GM19455 (cell line): ENCODE results near the gene XYLT1.

Experiments used
- ATAC-seq: cut with Tn5 transposase; IDR thresholded peaks from one replicate; pipeline ENCODE4 v1.9.1; 2021; ENCODE audit not compliant: unreplicated experiment

XYLT1 gene

DNA sequence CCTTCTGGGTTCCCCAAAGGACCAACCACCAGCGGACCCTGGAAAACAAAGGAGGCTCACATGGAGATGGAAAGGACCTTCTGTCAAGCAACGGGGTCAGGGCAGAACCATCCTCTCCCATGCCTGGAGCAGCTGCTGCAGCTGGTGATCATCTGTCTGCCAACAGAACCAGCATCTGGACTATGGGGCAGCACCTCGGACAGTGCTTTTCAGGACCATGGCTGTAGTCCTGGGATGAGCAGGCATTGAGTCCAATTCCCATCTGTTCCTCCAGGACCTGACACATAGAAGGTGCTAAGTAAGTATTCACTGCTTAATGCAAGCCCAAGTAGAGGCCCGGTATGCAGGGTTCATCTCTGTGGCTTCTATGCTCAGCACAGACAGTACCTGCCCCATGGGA, 304.7 kb downstream of the XYLT1 start:
- no peak for ATAC-seq

DNA sequence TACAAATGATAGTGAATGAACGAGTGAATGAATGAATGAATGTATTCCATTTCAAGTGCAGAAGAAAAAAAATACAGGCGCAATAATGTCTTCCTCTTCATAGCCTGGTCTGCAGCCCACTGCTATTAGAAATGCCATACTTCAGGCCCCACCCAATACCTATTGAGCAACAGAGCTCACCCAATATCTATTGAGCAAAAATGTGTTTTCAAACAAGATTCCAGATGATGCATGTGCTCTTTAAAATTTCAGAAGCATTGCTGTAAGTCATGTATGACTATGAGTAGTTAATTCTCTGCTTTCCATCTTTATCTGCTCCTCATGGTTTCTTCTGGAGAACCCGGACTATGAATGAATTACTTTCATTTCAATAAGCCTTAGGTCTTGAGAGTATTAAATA, 308.2 kb downstream of the XYLT1 start:
- no peak for ATAC-seq

DNA sequence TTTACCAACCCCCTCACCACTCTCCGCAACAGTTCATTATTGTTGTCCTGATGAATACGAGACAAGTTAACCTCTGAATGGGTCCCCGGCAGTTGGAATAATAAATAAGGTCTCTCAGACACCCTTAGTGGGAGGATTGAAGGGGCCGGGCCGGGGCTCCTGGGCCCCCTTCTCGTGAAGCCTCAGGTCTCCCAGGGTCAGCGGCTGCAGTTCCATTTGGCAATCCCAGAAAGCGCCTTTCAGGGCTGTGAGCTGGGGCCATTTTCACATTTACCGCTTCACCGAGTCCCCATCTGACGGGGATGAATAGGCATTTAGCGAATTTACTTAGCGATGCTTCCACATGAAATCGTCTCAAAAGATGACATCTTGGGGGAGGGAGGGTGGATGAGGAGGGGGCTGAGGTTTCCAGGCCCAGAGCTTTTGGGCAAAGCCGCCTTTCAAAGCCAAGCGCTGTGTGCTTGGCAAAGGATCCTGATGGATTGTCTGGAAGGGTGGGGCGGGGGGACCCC, 309.8 kb downstream of the XYLT1 start:
- ATAC-seq = no peak

DNA sequence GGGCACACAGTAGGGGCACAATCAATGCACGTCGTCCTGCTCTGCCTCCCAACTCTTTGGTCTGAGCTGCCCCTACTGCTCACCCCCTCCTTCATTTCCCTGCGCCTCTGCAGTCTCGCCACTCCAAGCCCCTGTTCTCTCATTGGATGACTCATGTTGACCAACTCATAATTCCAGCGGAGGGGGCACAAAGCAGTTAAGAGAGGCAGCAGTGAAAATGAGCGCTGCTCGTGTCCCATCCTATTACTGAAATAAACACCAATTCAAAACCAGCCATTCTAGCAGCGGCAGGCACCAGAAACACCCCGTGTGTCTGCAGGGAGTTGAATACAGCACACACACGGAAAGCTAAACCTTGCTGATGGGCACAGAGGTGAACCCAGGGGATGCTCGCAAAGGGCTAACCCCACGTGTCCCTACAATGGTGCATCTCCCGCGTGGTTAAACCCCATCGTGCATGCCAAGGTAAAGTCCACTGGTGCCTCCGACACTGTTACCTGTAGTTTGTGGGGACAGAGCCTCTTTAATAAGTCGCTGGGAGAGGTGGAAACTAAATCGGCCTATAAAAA, 310.4 kb downstream of the XYLT1 start:
- no peak for ATAC-seq

DNA sequence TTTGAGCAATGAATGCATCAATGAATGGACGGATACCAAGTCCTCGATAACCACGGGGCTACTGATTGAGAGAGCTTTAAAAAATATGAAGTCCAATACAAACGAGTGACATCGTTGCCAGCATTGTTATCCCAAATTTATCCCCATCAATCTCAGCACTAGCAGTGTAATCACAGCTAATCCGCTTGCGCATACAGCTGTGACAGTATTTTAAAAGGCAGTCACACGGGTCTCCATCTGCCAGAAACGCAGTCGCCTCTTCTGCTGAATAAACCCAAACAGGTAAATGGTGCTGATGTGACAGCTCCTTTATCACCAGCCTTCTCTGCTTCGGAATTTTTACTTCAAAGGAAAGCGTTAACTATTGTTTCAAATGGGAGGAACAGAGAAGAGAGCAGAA, 311.1 kb downstream of the XYLT1 start:
- ATAC-seq = no peak

DNA sequence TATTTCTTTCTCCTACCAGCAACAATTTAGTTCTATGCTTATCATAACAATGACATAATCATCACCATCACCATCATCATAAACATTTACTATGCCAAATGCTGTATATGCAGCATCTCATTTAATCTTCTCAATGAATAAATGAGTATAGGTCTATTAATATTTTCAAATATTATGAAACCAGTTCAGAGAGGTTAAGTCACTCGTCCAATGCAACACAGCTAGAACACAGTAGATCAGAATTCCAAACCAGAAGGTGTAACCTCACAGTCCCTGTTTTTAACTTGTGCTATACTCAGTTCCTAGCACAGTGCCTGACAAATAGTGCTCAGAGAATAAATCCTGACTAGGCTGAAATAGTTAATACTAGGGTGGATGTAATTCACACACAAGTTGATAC, 314.8 kb downstream of the XYLT1 start:
- ATAC-seq = no peak

DNA sequence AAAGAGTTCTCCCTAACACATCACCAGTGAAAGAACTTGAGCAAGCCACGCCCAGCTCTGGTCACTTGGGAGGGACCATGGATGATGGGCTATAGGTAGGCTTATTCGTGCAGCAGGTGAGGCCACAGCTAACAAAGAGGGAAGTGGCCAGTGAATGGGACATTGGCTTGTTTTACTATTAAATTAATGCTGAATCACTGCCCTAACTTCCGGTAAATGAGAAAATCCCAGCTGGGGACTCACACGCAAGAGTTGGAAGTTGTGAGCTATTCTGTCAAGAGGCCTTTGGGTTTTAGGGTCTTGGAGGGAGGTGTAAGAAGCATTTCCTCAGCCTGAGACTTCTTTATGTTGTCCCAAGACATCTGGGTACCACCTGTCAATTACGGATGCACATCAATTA, 315.3 kb downstream of the XYLT1 start:
- ATAC-seq = no peak

DNA sequence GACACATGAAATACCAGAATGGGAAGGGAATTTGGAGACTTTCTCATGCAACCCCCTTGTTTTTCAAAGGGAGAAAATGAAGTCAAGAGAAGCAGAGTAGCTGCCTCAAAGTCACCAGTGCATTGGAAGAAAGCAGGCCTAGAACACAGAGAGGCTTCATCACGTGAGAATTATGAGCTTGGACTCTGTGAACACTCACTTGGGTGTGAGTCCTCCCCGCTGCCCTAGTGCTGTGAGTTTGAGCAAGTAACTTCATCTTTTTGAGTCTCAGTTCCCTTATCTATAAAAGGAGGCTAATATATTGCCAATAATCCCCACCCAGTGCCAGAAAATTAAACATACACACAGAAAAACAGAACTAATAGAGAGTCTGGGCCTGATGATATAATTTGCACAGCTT, 315.8 kb downstream of the XYLT1 start:
- ATAC-seq = no peak

DNA sequence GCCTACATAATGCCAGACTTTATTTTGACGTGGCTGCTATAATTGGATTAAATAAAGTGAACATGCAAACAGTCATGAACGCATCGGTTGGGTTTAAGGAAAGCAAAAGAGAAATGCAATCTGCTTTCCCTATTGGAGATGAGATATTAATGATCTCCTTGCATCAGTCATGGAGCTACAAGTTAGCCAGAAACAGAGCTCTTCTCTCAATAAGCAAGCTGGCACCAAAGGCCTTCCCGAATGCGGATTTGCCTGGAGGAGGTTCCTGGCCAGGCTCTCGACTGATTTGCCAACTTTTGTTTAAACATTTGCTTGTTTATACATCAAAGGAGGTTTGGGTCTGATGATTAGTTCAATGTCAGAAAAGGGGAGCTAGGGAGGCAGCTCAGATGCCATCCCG, 318.4 kb downstream of the XYLT1 start:
- no peak for ATAC-seq

DNA sequence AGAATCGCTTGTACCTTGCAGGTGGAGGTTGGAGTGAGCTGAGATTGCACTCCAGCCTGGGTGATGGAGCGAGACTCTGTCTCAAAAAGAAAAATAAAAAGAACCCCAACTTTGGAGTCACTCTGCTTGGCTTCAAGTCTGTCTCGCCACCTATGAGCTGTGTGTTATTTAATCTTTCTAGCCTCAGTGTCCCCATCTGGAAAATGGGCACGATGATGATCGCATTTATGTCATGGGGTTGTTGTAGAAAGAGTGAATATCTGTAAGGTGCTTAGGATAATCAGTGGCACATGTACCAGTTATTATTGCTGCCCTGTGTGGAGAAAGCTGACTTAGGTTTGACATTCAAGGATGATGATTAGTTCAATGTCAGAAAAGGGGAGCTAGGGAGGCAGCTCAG, 319.4 kb downstream of the XYLT1 start:
- ATAC-seq = no peak

DNA sequence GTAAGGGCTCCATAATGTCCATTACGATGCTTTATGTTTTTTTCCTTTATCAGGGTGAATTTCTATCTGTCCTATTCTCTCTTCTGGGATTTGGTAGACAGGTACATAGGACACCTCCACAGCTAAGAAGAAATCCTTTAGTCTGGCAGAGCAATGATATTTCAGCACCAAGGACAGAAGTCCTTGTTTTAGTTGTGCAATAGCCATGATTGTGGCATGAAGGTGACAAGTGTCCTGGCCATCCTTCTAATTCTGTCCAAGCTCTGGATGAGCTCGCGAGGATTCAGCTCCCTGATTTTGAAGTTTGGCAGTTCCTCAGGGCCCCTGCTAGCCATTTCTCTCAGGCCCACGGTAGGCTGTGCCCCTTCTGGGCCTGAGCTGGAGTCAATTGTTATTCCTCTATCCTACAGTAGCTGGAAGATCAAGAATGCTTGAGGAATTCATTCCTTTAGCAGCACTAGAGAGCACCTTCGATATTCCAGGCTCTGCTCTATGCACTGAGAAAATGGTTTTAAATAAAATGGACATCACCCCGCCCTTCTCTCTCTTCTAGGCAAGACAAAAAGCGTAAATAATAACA, 320.8 kb downstream of the XYLT1 start:
- no peak for ATAC-seq

DNA sequence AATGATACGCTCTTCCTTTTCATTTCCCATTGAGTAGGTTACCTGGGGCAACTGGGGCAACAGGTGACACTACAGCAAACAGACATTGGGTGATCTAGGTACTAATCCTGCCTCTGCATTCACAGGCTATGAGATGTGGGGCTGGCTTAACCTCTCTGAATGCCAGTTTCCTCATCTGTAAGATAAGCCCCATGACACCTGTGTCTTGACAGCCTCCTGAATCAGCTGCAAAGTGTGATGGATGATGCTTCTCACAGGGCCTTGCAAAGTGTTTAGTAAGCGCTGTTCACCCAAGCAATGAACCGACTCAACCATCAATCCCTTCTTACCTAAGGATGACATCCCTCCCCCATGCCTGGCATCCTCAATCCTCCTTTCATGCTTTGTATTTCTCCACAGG, 322.8 kb downstream of the XYLT1 start:
- ATAC-seq = no peak

DNA sequence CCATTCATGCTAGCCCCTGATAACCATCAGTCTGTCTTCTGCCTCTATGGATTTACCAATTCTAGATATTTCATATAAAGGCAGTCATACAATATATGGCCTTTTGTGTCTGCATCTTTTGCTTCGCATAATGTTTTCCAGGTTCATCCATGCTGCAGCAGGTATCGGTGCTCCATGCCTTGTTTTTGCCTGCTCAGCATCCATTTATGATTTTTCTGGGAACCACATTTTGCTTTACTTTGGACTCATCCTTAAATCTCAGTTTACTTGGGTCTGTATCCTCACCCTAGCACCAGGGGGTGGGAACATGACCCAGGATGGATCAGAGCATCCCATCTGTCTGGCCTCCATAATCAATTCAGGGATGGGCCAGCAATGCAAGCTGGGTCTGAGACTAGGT, 325.7 kb downstream of the XYLT1 start:
- no peak for ATAC-seq

DNA sequence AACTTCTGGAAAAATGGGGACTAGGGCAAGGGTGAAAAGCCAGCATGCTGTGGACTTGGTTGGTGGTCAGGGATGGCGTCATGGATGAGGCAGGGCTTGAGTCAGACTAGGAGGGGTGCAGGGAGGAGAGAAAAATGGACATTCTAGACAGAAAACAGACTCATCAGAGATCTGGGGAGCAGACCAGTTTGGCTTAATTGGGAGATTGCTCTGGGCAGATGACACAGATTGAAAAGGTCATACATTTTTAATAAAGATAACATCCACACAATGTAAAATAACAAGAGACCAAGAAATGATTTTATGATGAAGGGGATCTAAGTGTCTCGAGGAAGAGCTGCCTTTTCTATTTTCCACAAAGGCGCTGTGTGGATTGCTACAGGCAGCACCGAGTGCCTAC, 326.3 kb downstream of the XYLT1 start:
- no peak for ATAC-seq

DNA sequence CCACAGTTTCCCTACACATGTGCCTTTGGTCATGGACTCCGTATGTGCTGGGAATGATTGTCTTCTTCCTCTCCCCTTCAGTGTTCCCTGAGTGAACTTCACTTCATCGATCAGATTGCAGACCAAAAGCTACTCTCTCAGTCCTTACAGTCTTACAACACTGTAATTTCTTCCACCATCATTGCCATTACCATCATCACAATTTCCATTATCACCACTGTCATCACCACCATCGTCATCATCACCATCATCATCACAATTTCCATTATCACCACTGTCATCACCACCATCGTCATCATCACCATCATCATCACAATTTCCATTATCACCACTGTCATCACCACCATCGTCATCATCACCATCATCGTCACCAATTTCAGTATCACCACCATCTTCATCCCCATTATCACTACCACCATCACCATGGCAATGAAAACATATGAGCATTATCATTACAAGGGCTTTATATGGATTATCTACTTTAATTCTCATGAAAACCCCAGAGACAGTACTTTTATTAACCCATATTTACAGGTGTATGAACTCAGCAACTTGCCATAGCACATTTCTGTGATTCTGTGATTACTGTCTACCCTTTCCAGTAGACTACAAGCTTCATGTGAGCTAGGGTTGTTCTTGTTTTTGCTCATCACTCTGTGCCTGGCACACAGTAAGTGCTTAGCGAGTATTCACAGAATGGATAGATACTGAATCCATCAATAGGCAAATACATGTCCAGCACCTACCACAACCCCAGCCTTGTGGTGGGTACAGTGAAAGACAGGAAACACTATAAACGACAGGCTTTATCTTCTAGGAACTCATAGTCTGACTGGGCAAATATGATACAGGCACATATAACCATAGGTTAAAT, 327.0 kb downstream of the XYLT1 start:
- ATAC-seq = no peak

DNA sequence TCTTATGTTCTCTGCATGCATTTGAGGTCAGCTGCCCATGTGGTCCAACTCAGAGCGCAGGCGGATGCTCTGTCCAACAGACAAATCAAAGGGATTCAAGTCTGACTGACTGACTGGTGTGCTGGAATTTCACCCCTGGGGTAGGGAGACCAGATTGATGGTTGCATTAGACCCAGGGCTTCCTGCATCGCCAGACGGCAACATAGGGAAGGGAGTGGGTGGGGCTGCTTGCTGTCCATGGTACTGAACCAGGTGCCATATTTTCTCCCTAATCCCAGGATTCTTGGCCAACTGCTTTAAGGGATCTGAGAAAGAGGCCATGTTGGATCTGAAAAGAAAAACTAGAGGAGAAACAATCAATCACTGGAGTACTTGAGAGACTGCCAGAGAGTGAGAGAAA, 332.0 kb downstream of the XYLT1 start:
- ATAC-seq = no peak

DNA sequence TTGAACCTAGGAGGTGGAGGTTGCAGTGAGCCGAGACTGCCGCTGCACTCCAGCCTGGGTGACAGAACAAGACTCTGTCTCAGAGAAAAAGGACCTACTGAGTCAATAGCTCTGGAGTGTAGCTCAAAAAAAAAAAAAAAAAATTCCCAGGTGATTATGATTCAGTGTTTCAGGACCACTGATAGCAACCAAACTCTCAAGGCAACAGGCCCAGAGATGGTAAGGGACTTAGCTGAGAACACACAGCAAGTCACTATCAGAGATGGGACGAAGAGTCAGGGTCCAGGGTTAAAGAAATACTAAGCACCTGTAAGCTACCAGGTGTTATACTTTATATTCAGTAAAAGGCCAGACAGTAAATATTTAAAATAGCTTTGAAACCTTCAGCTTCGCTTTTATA, 335.3 kb downstream of the XYLT1 start:
- no peak for ATAC-seq

DNA sequence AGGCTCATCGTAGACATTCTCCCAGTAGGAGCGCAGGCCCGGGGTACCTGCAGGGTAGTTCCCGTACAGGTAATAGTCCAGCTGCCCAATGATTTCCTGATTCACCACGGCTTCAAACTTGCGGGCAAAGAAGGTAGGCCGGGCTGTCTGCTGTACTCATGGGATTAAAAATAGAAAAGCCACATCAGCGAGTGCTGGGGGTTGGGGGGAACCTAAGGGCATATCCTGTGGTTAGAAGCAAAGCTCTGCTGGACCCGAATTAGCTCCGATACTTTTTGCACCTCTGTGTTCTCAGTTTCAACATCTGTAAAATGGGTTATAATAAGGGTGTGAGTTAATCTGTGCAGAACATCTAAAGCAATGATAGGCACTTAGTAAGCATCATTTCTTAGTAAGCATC, 336.2 kb downstream of the XYLT1 start:
- ATAC-seq = peak; percentile 87

DNA sequence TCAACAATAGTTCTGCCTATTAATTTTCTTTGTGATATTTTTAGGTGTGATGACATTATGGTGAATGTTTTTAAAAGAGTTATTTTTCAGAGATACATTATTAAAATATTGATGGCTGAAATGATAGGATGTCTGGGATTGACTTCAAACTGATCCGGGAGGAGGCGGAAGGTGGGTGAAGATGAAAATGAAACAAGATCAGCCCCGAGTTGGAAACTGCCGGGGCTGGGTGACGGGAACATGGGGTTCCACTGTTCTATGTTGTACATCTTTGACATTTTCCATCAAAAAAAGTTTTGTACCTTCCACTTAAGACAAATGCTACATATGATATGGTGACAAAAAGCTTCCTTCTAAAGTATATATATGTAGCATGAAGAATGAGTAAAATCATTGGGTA, 336.9 kb downstream of the XYLT1 start:
- no peak for ATAC-seq

DNA sequence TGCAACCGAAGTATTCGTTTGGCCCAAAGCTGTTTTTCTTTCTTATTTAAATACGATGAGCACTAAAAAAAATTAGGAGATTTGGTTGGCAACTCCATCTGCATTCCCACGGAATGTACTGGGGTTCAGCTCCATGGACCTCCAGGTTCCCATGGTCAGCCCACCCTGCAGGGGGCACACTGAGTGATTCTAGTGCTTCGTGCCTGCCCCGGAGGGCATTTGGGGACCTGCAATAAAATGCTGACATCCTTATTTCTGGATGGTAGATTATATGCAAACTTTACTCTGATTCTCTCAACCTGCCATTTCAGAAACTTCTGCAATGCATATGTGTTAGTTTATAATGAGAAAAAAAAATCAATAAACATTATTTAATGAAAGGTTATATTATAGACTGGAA, 339.4 kb downstream of the XYLT1 start:
- ATAC-seq = no peak

DNA sequence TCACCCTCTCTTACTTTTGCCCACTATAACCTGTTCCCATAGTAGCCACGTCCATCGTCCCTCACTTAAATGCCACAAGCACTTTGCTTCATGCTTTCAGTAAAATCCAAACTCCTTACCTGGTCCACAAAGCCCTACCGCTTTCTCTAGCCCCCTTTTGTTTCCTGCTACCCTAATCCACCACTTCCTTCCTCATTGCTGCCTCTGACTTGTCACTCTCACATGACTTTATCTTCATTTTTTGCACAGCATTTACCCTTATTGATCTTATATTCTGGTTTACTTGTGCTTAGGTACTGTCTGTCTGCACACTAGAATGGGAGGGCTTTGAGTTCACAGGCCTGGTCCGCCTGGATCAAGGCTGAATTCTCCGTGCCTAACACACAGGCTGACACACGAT, 340.0 kb downstream of the XYLT1 start:
- no peak for ATAC-seq

DNA sequence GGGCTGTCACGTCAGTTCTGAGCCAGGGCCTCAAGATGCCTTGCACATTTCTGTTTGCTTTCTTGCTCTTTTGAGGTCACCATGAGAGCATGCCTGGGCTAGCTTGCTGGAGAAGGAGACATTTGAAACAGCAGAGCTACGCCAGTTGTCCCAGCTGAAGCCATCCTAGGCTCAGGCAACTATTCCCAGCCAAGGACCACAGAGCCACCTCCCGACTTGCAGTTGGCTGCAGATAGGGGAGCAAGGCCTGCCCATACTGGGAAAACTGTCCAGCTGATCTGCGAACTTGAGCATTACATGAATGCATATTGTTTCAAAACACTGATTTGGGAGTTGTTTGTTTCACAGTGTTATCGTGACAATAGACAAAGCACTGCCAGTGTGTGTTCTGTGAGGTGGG, 340.8 kb downstream of the XYLT1 start:
- ATAC-seq = no peak
